ENCODE measurements around the gene ADAM10. TPM values are rescaled to one million over a fixed set of nuclear protein-coding genes. Genes with fewer than 3 reads are reported as not detected.
A peak's percentile ranks its signal among the peaks of the same experiment; 100 is the strongest.

ADAM10 gene
- total RNA-seq, 1 experiment from 2014 or later, result 170 TPM

DNA sequence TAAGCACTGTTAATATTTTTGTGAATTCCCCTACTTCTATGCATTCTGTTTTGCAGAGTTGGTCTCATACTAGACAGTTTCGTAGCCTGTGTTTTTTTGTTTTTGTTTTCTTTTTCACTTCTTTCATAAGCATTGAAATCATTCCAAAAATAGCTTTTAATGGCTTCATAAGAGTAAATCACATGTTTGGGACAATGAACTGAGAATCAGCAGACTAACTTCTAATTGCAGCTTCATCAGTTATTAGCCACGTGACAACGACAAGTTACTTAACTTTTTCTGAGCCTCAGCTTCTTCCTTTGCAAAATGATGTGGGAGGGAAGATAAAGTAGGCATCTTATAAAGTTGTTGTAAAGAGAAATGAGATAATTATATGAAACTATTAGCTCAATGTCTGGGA is 193.0 kb downstream of the ADAM10 start:
- ChIA-PET CTCF (no interaction called here), POLR2A (no interaction called here)
- TF ChIP-seq, protein P1, sequence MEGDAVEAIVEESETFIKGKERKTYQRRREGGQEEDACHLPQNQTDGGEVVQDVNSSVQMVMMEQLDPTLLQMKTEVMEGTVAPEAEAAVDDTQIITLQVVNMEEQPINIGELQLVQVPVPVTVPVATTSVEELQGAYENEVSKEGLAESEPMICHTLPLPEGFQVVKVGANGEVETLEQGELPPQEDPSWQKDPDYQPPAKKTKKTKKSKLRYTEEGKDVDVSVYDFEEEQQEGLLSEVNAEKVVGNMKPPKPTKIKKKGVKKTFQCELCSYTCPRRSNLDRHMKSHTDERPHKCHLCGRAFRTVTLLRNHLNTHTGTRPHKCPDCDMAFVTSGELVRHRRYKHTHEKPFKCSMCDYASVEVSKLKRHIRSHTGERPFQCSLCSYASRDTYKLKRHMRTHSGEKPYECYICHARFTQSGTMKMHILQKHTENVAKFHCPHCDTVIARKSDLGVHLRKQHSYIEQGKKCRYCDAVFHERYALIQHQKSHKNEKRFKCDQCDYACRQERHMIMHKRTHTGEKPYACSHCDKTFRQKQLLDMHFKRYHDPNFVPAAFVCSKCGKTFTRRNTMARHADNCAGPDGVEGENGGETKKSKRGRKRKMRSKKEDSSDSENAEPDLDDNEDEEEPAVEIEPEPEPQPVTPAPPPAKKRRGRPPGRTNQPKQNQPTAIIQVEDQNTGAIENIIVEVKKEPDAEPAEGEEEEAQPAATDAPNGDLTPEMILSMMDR (IDR thresholded peaks at IDR 0.05; ENCODE audit: insufficient read depth in 1 of 2, low read depth in 1 of 2, low read length in 1 of 2, severe bottlenecking in 1 of 2, unreplicated experiment in 1 of 2), result no peak
- BruUV-seq (replicated peaks), result no TSS peak
- Histone ChIP-seq H3K4me1 (peaks cover 19% of the 10 kb centered on the region; the same call in 1 of the 2 replicates), H3K27me3 (replicated peaks; ENCODE audit: control insufficient read depth, insufficient read depth, low read length) (no peaks in the 10 kb centered on the region), H3K4me3 (ENCODE audit: low read depth, low read length) (no peak overlapping the region), H3K9me3 (no peaks in the 10 kb centered on the region), H3K36me3 (ENCODE audit: control insufficient read depth, insufficient read depth, low read length) (no peaks in the 10 kb centered on the region)
- intact Hi-C loops (cut with micrococcal nuclease; ENCODE audit: unreplicated experiment), result no loop called here
- no peak for DNase-seq
- no peaks in the 10 kb centered on the region for H3K27me3 Mint-ChIP-seq (ENCODE audit: insufficient read depth, unreplicated experiment)
- no peak overlapping the region for H3K27ac Mint-ChIP-seq (ENCODE audit: unreplicated experiment)
- H3K9me3 Mint-ChIP-seq (ENCODE audit: unreplicated experiment), result no peaks in the 10 kb centered on the region
- no peak overlapping the region for H3K4me3 Mint-ChIP-seq (ENCODE audit: unreplicated experiment)
- H3K4me1 Mint-ChIP-seq (ENCODE audit: low read depth, unreplicated experiment), result peaks cover 31% of the 10 kb centered on the region
- H3K36me3 Mint-ChIP-seq (ENCODE audit: insufficient read depth, unreplicated experiment), result no peaks in the 10 kb centered on the region

GRCh38 chr15:58556028-58556361 is 193.5 kb downstream of the ADAM10 start:
- TF ChIP-seq, protein P1 (IDR thresholded peaks at IDR 0.05; ENCODE audit: insufficient read depth in 1 of 2, low read depth in 1 of 2, low read length in 1 of 2, severe bottlenecking in 1 of 2, unreplicated experiment in 1 of 2), result no peak
- no peak overlapping the region for H3K4me3 ChIP-seq (ENCODE audit: low read depth, low read length)
- Mint-ChIP-seq H3K9me3 (ENCODE audit: unreplicated experiment) (no peaks in the 10 kb centered on the region), H3K4me3 (ENCODE audit: unreplicated experiment) (no peak overlapping the region), H3K36me3 (ENCODE audit: insufficient read depth, unreplicated experiment) (no peaks in the 10 kb centered on the region), H3K4me1 (ENCODE audit: low read depth, unreplicated experiment) (peaks cover 33% of the 10 kb centered on the region), H3K27ac (ENCODE audit: unreplicated experiment) (no peak overlapping the region), H3K27me3 (ENCODE audit: insufficient read depth, unreplicated experiment) (no peaks in the 10 kb centered on the region)
- intact Hi-C loops (cut with micrococcal nuclease; ENCODE audit: unreplicated experiment), result no loop called here
- H3K4me1 ChIP-seq, result peaks cover 20% of the 10 kb centered on the region; the same call in 1 of the 2 replicates
- no peak for DNase-seq
- H3K9me3 ChIP-seq, result no peaks in the 10 kb centered on the region
- ChIA-PET POLR2A (no interaction called here), CTCF (no interaction called here)
- BruUV-seq (replicated peaks), result no TSS peak
- H3K27me3 ChIP-seq (replicated peaks; ENCODE audit: control insufficient read depth, insufficient read depth, low read length), result no peaks in the 10 kb centered on the region
- H3K36me3 ChIP-seq (ENCODE audit: control insufficient read depth, insufficient read depth, low read length), result no peaks in the 10 kb centered on the region

DNA sequence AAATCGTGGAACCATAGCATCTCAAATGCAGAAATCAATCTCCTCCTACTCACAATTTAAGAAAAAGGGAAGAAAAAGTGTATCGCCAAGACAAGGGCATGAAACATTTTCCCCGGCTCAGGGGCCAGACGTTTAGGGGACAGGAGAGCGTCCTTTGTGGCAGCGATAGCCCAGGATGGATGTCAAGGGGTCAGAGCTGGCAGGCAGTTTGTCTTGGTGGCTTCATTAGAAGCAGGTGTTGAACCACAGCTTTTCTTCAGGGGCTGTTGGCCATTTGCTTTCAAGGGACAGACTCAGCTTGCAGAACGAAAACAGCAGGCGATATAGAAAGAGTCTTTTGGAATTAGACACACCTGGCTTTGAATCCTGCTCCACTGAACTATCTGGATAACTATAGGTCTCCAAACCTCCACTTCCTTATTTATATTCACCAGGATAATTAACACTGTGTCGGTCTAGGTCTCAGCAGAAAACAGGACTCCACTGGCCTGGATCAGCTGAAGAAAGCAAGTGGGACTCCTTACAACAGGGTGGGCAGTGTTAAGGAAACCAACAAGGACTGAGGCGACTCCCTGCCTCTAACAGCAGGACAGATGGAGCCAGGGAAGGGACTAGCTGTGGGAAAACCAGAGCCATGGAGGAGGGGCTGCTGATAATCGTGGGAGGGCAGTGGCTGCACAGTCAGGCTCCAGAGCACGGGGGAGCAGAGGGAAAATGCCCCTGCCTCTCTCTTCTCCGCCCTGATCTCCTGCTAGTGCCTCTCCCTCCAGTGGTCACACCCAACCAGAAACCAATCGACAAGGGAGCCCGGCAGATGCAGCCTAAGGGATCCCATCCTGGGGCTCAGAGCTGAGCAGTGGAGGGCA is 194.1 kb downstream of the ADAM10 start:
- Histone ChIP-seq H3K9me3 (no peaks in the 10 kb centered on the region), H3K4me3 (ENCODE audit: low read depth, low read length) (no peak overlapping the region), H3K4me1 (peaks cover 18% of the 10 kb centered on the region; the same call in 1 of the 2 replicates), H3K27me3 (replicated peaks; ENCODE audit: control insufficient read depth, insufficient read depth, low read length) (no peaks in the 10 kb centered on the region), H3K36me3 (ENCODE audit: control insufficient read depth, insufficient read depth, low read length) (no peaks in the 10 kb centered on the region)
- Mint-ChIP-seq H3K27me3 (ENCODE audit: insufficient read depth, unreplicated experiment) (no peaks in the 10 kb centered on the region), H3K4me1 (ENCODE audit: low read depth, unreplicated experiment) (peaks cover 34% of the 10 kb centered on the region), H3K36me3 (ENCODE audit: insufficient read depth, unreplicated experiment) (no peaks in the 10 kb centered on the region), H3K9me3 (ENCODE audit: unreplicated experiment) (no peaks in the 10 kb centered on the region), H3K4me3 (ENCODE audit: unreplicated experiment) (no peak overlapping the region), H3K27ac (ENCODE audit: unreplicated experiment) (no peak overlapping the region)
- peak; percentile 34 to 50 for DNase-seq
- CTCF ChIA-PET, result no interaction called here
- POLR2A ChIA-PET, result no interaction called here
- BruUV-seq (replicated peaks), result no TSS peak
- intact Hi-C loops (cut with micrococcal nuclease; ENCODE audit: unreplicated experiment), result no loop called here
- TF ChIP-seq, protein P1 (IDR thresholded peaks at IDR 0.05; ENCODE audit: insufficient read depth in 1 of 2, low read depth in 1 of 2, low read length in 1 of 2, severe bottlenecking in 1 of 2, unreplicated experiment in 1 of 2), result peak in 1 of 2 experiments; percentile 17
